Right lobe of liver (tissue), 4 donors: ENCODE measurements around the gene COL27A1.

Source experiments
- POLR2A ChIP-seq: fragments of 450-650 bp; IDR thresholded peaks from one replicate; pipeline ENCODE4 v1.6.1; 2017; ENCODE audit warnings: antibody characterized with exemption, mild to moderate bottlenecking
- TF ChIP-seq, protein P1 (sequence below), 4 donors: fragments of 200-600 bp in 3 of 4; fragments of 450-650 bp in 1 of 4; IDR thresholded peaks; one replicate each; pipeline versions ENCODE4 v1.5.1 to v1.8.0; 2016 to 2022; ENCODE audit warnings: antibody characterized with exemption in 4 of 4, mild to moderate bottlenecking in 2 of 4
- donor health status: DM: no; HTN: no; CAD: no.
- donor health status: DM: no; HTN: no; CAD: no.
- donor health status: DM: no; HTN: yes; CAD: no.

GRCh38 chr9:114216081-114216480 lies 60.7 kb downstream of the COL27A1 start:
- TF ChIP-seq, protein P1, sequence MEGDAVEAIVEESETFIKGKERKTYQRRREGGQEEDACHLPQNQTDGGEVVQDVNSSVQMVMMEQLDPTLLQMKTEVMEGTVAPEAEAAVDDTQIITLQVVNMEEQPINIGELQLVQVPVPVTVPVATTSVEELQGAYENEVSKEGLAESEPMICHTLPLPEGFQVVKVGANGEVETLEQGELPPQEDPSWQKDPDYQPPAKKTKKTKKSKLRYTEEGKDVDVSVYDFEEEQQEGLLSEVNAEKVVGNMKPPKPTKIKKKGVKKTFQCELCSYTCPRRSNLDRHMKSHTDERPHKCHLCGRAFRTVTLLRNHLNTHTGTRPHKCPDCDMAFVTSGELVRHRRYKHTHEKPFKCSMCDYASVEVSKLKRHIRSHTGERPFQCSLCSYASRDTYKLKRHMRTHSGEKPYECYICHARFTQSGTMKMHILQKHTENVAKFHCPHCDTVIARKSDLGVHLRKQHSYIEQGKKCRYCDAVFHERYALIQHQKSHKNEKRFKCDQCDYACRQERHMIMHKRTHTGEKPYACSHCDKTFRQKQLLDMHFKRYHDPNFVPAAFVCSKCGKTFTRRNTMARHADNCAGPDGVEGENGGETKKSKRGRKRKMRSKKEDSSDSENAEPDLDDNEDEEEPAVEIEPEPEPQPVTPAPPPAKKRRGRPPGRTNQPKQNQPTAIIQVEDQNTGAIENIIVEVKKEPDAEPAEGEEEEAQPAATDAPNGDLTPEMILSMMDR (IDR thresholded peaks at IDR 0.05) = no peak
- TF ChIP-seq POLR2A = no peak
